GM04504 (cell line): ENCODE results near the gene ATP2C1.
A peak's percentile ranks its signal among the peaks of the same experiment; 100 is the strongest.
"Not testable (repeated sequence)": the region's sequence is repeated elsewhere in the genome, so short reads cannot be mapped to it uniquely, and the experiment has no call there.

Experiments
- DNase-seq: peaks from one replicate; pipeline ENCODE4 v3.0.0-alpha.2; 2012; ENCODE audit warnings: low read depth

The ATP2C1 gene

GRCh38 chr3:130893376-130894129, at the start of gene ATP2C1:
ATP2C1 (plus strand) TSS chr3:130894084; CDS start chr3:130894770, 686 bp downstream.
- peak; percentile 92 for DNase-seq

GRCh38 chr3:130844462-130844861, 49.4 kb upstream of the ATP2C1 start:
- DNase-seq, result no peak

GRCh38 chr3:130846181-130846580, 47.7 kb upstream of the ATP2C1 start:
- DNase-seq, result no peak

- no peak for DNase-seq
Measured at GRCh38 chr3:130849091-130849552, 44.8 kb upstream of the ATP2C1 start.

GRCh38 chr3:130850044-130850797, 43.7 kb upstream of the ATP2C1 start:
- no peak for DNase-seq

GRCh38 chr3:130850843-130851242, 43.0 kb upstream of the ATP2C1 start:
- DNase-seq, result no peak

GRCh38 chr3:130851277-130851676, 42.6 kb upstream of the ATP2C1 start:
- DNase-seq, result no peak

GRCh38 chr3:130853581-130853980, 40.3 kb upstream of the ATP2C1 start:
- DNase-seq, result no peak

GRCh38 chr3:130854208-130854864, 39.5 kb upstream of the ATP2C1 start:
- DNase-seq, result no peak

GRCh38 chr3:130857336-130858026, 36.4 kb upstream of the ATP2C1 start:
- DNase-seq, result no peak

GRCh38 chr3:130862130-130862529, 31.8 kb upstream of the ATP2C1 start:
- not testable (repeated sequence) for DNase-seq

GRCh38 chr3:130865489-130865888, 28.4 kb upstream of the ATP2C1 start:
- DNase-seq, result no peak

- no peak for DNase-seq
Measured at GRCh38 chr3:130866327-130866726, 27.6 kb upstream of the ATP2C1 start.

- no peak for DNase-seq
Measured at GRCh38 chr3:130870423-130870822, 23.5 kb upstream of the ATP2C1 start.

- DNase-seq, result no peak
Measured at GRCh38 chr3:130876594-130876993, 17.3 kb upstream of the ATP2C1 start.

GRCh38 chr3:130878464-130878863, 15.4 kb upstream of the ATP2C1 start:
- DNase-seq, result no peak

- DNase-seq, result no peak
Measured at GRCh38 chr3:130889416-130889946, 4.4 kb upstream of the ATP2C1 start.

- peak; percentile 54 for DNase-seq
Measured at GRCh38 chr3:130892759-130893375, 1.0 kb upstream of the ATP2C1 start.

- no peak for DNase-seq
Measured at GRCh38 chr3:130894130-130894985, 474 bp downstream of the ATP2C1 start.

GRCh38 chr3:130894986-130895280, 1.0 kb downstream of the ATP2C1 start:
- no peak for DNase-seq
